VCaP (cell line): ENCODE results near the gene HLA-DQB2.

Source experiments
- H3K27ac ChIP-seq: fragments of 450-650 bp; 2 replicates; pipeline ENCODE4 v1.5.1; 2017
- CTCF ChIP-seq: fragments of 450-650 bp; conservative IDR thresholded peaks from 2 replicates; pipeline ENCODE4 v1.5.1; 2017; ENCODE audit warnings: mild to moderate bottlenecking, moderate library complexity

The HLA-DQB2 gene

GRCh38 chr6:32742374-32742773, 21.0 kb downstream of the HLA-DQB2 start:
- no peak for TF ChIP-seq CTCF
- H3K27ac ChIP-seq: no peak overlapping the region

- no peak within 1 kb of the TSS for H3K27ac ChIP-seq
- no peak for TF ChIP-seq CTCF
Observed at GRCh38 chr6:32741031-32741960, 22.0 kb downstream of the HLA-DQB2 start, which contains the start of gene HLA-DQA2. HLA-DQA2 (plus strand) TSS chr6:32741391; CDS start chr6:32741444, 53 bp downstream.

GRCh38 chr6:32738126-32738525, 25.2 kb downstream of the HLA-DQB2 start:
- TF ChIP-seq CTCF: no peak
- H3K27ac ChIP-seq: no peak overlapping the region

- H3K27ac ChIP-seq: no peak overlapping the region
- no peak for TF ChIP-seq CTCF
Observed at GRCh38 chr6:32718879-32719278, 44.5 kb downstream of the HLA-DQB2 start.

GRCh38 chr6:32716396-32716795, 46.9 kb downstream of the HLA-DQB2 start:
- H3K27ac ChIP-seq: no peak overlapping the region
- no peak; the same call in 1 of the 2 replicates for TF ChIP-seq CTCF

- no peak overlapping the region for H3K27ac ChIP-seq
- TF ChIP-seq CTCF: no peak
Observed at GRCh38 chr6:32713241-32713640, 50.1 kb downstream of the HLA-DQB2 start.

GRCh38 chr6:32709625-32710024, 53.7 kb downstream of the HLA-DQB2 start:
- no peak overlapping the region for H3K27ac ChIP-seq
- no peak for TF ChIP-seq CTCF
